Neutrophil (primary cell): ENCODE measurements around the gene CHRNA9.

Source experiments
- H3K27ac ChIP-seq: fragments of 200-600 bp; sonication (generic); 2 replicates; pipeline ENCODE4 v1.5.1; 2016; ENCODE audit warnings: mild to moderate bottlenecking, moderate library complexity
- H3K27me3 ChIP-seq: fragments of 200-600 bp; sonication (generic); 2 replicates; pipeline ENCODE4 v1.6.0; 2016; ENCODE audit warnings: mild to moderate bottlenecking
- H3K36me3 ChIP-seq: fragments of 200-600 bp; sonication (generic); 2 replicates; pipeline ENCODE4 v1.5.1; 2017
- H3K4me1 ChIP-seq, 2 experiments: fragments of 200-600 bp in 1 of 2; sonication (generic) in 1 of 2; 1 replicate in 1 of 2; 2 replicates in 1 of 2; pipeline versions ENCODE4 v1.5.1 to v1.6.1; 2013 to 2016; ENCODE audit warnings: low read depth in 1 of 2, low read length in 1 of 2, mild to moderate bottlenecking in 1 of 2, moderate library complexity in 1 of 2; ENCODE audit not compliant: control insufficient read depth in 1 of 2, insufficient read depth in 1 of 2
- H3K4me3 ChIP-seq, 2 experiments: fragments of 200-600 bp in 1 of 2; sonication (generic) in 1 of 2; 1 replicate in 1 of 2; 2 replicates in 1 of 2; pipeline ENCODE4 v1.5.1; 2013 to 2016; ENCODE audit warnings: low read depth in 1 of 2, low read length in 1 of 2, mild to moderate bottlenecking in 1 of 2, moderate library complexity in 1 of 2
- H3K9me3 ChIP-seq: fragments of 200-600 bp; sonication (generic); 2 replicates; pipeline ENCODE4 v1.5.1; 2016
- TF ChIP-seq, protein P1 (sequence below): fragments of 200-600 bp; sonication (generic); IDR thresholded peaks from 2 replicates; pipeline ENCODE4 v1.5.1; 2016; ENCODE audit warnings: antibody characterized with exemption

The CHRNA9 gene

DNA sequence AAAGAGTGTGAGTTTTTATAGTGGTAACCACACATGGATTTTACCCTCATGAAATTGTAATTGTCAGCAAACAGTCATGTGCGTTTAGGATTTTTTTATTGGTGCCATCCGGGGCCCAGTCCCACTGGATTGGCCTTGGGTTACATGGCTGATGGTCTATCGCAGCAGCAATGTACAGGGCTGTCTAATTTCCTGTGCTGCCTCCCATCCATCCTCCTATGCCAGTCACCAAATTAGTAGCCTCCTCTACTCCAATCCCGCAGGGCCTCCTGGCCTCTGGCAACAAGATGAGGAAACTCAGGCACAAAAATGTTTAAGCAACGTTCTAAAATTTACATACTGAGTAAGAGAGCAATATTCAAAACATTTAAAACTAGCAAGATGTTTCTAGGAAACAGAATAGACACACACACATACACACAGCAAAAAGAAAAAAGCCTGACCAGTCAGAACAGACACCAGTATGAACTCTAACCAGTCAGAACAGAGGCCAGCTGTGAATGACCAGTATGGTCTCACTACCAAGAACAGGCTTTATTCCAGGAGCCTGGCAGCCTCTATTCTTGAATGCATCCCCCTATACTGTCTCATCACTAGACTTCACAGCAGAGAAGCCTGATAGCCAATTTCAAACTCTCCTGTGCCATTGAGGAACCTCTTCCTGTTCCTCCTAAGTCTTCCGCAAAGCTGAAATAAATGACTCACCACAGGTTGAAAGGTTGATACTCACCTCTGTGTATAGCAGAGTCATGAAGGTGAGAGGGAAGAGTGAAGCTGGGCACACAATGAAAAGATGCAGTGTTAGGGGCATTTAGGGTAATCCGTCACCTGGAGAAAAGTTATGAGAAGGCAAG lies 42.6 kb downstream of the CHRNA9 start:
- Histone ChIP-seq H3K9me3 (no peaks in the 10 kb centered on the region), H3K27me3 (no peaks in the 10 kb centered on the region), H3K36me3 (no peaks in the 10 kb centered on the region), H3K4me3 (no peak overlapping the region), H3K27ac (no peak overlapping the region), H3K4me1 (peaks cover 18 to 20% of the 10 kb centered on the region in 2 experiments)
- TF ChIP-seq, protein P1, sequence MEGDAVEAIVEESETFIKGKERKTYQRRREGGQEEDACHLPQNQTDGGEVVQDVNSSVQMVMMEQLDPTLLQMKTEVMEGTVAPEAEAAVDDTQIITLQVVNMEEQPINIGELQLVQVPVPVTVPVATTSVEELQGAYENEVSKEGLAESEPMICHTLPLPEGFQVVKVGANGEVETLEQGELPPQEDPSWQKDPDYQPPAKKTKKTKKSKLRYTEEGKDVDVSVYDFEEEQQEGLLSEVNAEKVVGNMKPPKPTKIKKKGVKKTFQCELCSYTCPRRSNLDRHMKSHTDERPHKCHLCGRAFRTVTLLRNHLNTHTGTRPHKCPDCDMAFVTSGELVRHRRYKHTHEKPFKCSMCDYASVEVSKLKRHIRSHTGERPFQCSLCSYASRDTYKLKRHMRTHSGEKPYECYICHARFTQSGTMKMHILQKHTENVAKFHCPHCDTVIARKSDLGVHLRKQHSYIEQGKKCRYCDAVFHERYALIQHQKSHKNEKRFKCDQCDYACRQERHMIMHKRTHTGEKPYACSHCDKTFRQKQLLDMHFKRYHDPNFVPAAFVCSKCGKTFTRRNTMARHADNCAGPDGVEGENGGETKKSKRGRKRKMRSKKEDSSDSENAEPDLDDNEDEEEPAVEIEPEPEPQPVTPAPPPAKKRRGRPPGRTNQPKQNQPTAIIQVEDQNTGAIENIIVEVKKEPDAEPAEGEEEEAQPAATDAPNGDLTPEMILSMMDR = no peak

DNA sequence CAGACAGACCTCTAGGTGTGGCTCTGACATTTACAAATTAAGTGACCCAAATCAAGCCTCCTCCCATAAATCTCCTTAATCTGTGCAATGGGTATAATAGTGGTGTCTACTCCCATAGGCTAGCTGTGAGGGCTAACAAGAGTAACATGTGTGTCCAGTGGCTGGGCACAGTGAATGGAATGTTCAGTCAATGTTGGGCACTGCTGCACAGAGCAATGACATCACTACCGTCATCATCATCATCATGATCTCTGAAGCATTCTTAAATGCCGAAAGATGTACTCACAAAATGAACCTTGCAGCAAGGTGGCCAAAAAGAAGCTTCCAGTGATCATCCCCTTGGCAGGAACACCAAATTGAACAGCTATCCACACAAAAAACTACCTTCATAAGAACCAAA lies 43.5 kb downstream of the CHRNA9 start:
- H3K36me3 ChIP-seq = no peaks in the 10 kb centered on the region
- H3K4me1 ChIP-seq = peaks cover 15 to 20% of the 10 kb centered on the region in 2 experiments
- no peak overlapping the region for H3K27ac ChIP-seq
- no peak overlapping the region for H3K4me3 ChIP-seq
- H3K27me3 ChIP-seq = no peaks in the 10 kb centered on the region
- TF ChIP-seq, protein P1 = no peak
- no peaks in the 10 kb centered on the region for H3K9me3 ChIP-seq

DNA sequence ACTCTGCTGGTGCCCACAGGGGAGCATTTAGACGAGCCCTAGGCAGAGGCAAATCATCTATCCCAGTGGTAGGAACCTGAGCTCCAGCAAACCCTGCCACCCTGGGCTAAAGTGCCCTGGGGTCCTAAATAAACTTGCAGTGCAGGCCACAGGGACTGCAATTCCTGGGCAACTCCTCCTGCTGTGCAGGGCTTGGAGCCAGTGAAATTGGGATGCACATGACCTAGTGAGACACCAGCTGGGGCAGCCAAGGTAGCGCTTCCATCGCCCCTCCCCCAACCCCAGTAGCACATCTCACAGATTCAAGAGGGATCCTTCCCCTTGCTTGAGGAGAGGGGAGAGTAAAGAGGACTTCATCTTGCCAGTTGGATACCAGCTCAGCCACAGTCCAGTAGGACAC lies 44.1 kb downstream of the CHRNA9 start:
- no peak overlapping the region for H3K27ac ChIP-seq
- H3K4me3 ChIP-seq = no peak overlapping the region
- H3K36me3 ChIP-seq = no peaks in the 10 kb centered on the region
- no peaks in the 10 kb centered on the region for H3K9me3 ChIP-seq
- no peaks in the 10 kb centered on the region for H3K27me3 ChIP-seq
- peaks cover 9 to 18% of the 10 kb centered on the region in 2 experiments for H3K4me1 ChIP-seq
- TF ChIP-seq, protein P1 = no peak

DNA sequence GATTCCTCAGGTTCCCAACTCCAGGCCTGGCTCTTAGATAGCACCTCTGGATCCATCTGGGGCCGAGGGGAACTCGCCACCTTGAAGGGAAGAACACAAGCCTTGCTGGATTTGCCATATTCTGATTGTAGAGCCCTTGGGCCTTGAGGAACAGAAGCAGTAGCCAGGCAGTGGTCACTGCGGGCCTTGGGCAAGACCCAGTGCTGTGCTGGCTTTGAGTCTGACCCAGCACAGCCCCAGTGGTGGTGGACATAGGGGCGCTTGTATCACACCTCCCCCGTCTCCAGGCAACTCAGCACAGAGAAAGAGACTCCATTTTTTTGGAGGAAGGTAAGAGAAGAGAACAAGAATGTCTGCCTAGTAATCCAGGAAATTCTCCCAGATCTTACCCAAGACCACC lies 45.5 kb downstream of the CHRNA9 start:
- Histone ChIP-seq H3K4me3 (no peak overlapping the region), H3K27ac (no peak overlapping the region), H3K27me3 (no peaks in the 10 kb centered on the region), H3K4me1 (peaks cover 0 to 9% of the 10 kb centered on the region in 2 experiments), H3K9me3 (no peaks in the 10 kb centered on the region), H3K36me3 (no peaks in the 10 kb centered on the region)
- TF ChIP-seq, protein P1 = no peak

DNA sequence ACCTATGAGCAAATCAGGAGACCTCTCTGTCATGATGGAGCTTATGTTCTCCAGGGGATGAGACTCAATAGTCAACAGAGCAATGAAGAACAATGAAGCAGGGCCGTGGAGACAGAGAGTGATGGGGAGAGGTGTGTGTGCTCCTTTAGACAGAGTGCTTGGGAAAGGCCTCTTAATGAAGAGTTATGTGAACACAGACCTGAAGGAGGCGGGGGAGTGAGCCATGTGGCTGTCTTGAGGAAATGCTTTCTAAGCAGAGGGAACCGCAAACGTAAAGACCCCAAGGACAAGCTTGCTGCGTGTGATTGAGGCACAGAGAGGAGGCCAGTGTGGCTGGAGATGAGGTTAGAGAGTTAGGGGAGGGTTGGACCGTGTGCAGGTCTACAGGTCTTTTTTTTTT lies 53.1 kb downstream of the CHRNA9 start:
- TF ChIP-seq, protein P1 = no peak
- H3K9me3 ChIP-seq = no peaks in the 10 kb centered on the region
- no peak overlapping the region for H3K27ac ChIP-seq
- no peaks in the 10 kb centered on the region for H3K36me3 ChIP-seq
- H3K4me1 ChIP-seq = no peaks in the 10 kb centered on the region
- H3K27me3 ChIP-seq = no peaks in the 10 kb centered on the region
- H3K4me3 ChIP-seq = no peak overlapping the region
